Ishikawa (cell line): ENCODE data around the gene NCKIPSD.

Experiments used
- CEBPB ChIP-seq: IDR thresholded peaks from 2 replicates; pipeline ENCODE4 v1.6.1; 2012
- EP300 ChIP-seq: IDR thresholded peaks from 2 replicates; pipeline ENCODE4 v1.6.1; 2012; ENCODE audit warnings: borderline replicate concordance
- MAX ChIP-seq: IDR thresholded peaks from 2 replicates; pipeline ENCODE4 v1.6.1; 2012
- RAD21 ChIP-seq: IDR thresholded peaks from 2 replicates; pipeline ENCODE4 v1.6.1; 2012; ENCODE audit warnings: low read depth
- REST ChIP-seq: IDR thresholded peaks from 2 replicates; pipeline ENCODE4 v1.6.1; 2012; ENCODE audit warnings: low read depth, mild to moderate bottlenecking
- TAF1 ChIP-seq: IDR thresholded peaks from 2 replicates; pipeline ENCODE4 v1.6.1; 2012; ENCODE audit warnings: low read depth, mild to moderate bottlenecking
- YY1 ChIP-seq: IDR thresholded peaks from 2 replicates; pipeline ENCODE4 v1.6.1; 2012; ENCODE audit warnings: low read depth

GRCh38 chr3:48698891-48699290, 13.2 kb upstream of the NCKIPSD start:
- no peak for TF ChIP-seq TAF1
- no peak for TF ChIP-seq YY1
- no peak for TF ChIP-seq CEBPB
- no peak for TF ChIP-seq REST
- no peak for TF ChIP-seq MAX
- no peak for TF ChIP-seq RAD21
- no peak for TF ChIP-seq EP300
